HG03342 (cell line): ENCODE data around the gene ZNF57.
"Not testable (repeated sequence)": the region's sequence is repeated elsewhere in the genome, so short reads cannot be mapped to it uniquely, and the experiment has no call there.

ENCODE experiments used
- ATAC-seq: cut with Tn5 transposase; IDR thresholded peaks from one replicate; pipeline ENCODE4 v1.9.1; 2021; ENCODE audit warnings: mild to moderate bottlenecking, moderate library complexity; ENCODE audit not compliant: unreplicated experiment

ZNF57 gene

GRCh38 chr19:2900296-2901252 lies at the start of gene ZNF57:
Gene ZNF57 (plus strand): TSS chr19:2900928. CDS start chr19:2901046, 118 bp downstream.
- ATAC-seq = peak; percentile 93

- ATAC-seq = no peak
Measured at GRCh38 chr19:2852598-2852997, 48.1 kb upstream of the ZNF57 start.

DNA sequence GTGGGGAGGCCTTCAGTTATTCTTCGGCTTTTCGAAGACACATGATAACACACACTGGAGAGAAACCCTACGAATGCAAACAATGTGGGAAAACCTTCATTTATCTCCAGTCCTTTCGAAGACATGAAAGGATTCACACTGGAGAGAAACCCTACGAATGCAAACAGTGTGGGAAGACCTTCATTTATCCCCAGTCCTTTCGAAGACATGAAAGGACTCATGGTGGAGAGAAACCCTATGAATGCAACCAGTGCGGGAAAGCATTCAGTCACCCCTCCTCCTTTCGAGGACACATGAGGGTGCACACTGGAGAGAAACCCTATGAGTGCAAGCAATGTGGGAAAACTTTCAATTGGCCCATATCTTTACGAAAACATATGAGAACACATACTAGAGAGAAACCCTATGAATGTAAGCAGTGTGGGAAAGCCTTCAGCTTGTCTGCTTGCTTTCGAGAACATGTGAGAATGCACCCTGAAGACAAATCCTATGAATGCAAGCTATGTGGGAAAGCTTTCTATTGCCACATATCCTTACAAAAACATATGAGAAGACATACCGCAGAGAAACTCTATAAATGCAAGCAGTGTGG lies 47.6 kb upstream of the ZNF57 start:
- no peak for ATAC-seq

DNA sequence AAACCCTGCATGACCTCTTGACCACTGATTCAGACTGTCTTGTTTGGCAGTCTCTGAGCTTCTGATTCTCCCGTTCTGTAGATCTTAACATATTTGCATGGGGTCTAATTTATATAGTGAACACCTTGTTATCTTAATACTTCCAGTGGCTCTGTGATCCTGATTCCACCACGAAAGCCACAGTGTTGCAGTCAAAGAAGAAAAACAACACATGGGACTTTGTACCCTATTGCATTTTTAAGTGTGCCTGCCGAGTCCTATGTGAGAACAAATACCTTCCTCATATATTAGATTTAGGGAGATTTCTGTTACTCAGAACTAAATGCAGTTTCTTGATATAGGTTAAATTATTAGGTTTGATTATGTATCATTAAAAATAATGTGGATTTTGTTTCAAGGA lies 45.9 kb upstream of the ZNF57 start:
- no peak for ATAC-seq

DNA sequence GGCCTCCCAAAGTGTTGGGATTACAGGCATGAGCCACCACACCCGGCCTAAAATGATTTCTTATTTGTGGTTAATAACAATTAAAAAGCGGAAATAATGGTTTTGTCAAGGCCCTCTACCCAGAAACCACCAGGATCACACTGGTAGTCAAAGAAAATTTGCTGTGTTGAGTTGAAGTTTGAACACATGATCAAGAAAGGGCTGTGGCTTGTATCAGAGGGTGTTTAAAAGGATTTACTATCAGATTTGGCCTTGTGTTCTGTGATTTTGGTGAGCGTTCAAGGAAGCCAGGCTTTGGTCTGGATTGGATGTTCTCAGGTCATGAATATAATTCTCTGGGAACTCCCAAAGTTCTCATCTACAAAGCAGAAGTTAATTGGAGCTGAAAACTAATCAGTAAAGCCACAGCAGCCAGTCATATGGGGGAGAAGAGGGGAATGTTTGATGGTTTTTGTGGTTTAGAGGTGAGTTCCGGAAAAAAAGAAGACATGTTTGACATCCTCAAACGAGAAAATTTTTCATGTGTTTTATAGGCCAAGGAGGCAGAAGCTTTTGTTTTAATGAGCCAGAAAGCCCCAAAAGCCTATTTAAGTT lies 44.2 kb upstream of the ZNF57 start:
- no peak for ATAC-seq

DNA sequence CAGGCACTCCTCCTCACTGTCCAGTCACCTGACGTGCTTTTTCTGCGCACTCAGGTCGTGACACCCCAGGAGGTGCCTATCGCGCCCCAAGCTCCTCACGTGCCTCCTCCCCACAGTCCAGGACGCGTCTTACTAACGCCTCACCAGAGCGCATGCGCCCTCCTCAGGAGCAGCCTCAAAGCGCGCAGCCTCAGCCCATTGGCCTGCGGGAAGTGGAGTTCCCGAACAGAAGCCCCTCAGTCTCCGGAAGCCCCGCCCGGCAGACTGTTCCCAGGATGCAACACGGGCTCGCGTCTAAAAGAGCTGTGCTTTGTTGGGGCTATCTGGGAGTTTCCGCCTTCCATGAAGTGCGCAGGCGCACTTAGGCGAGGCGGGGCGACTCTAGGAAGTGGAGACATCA lies 41.9 kb upstream of the ZNF57 start:
- no peak for ATAC-seq

DNA sequence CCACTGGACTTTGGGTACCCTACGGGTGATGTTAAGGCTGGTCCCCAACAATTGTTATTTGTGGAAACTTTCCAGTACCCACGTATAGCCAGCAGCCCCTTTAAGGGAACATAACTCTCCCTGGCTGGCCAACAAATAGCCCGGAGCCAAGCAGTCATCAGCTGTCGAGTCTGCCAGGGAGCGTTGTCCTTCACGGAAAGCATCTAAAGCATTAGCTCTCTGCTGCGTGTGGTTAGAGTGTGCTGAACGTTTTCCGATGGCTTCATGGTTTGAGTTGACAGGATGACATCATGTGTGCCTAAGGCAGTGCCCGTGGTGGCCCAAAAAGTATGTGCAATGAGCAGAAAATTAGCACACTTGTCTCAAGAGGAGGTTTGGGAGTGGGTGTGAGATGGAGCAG lies 36.9 kb upstream of the ZNF57 start:
- ATAC-seq = no peak

- no peak for ATAC-seq
Measured at GRCh38 chr19:2865334-2866100, 35.2 kb upstream of the ZNF57 start.

GRCh38 chr19:2866495-2867024 lies 34.2 kb upstream of the ZNF57 start:
- no peak for ATAC-seq

- ATAC-seq = no peak
Measured at GRCh38 chr19:2867025-2867991, 33.4 kb upstream of the ZNF57 start, which contains the start of gene ZNF556. Gene ZNF556 (plus strand): TSS chr19:2867335. CDS start chr19:2867422, 87 bp downstream.

DNA sequence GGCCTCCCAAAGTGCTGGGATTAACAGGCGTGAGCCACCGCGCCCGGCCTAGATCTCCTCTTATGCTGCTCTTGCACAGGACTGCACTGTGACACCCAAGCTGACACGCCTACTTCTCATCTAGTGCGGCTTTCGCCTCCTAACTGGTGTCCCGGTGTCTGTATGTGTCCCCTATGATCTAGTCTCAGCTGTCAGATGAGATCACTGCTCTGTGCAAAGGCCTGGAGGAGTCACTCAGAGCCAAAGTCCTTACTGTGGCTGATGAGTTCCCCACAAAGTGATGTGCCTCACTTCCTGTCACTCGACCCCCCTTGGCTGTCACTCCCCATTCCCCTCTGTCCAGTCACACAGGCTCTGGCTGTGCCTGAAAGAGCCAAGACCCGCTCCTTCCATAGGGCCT lies 31.1 kb upstream of the ZNF57 start:
- no peak for ATAC-seq

DNA sequence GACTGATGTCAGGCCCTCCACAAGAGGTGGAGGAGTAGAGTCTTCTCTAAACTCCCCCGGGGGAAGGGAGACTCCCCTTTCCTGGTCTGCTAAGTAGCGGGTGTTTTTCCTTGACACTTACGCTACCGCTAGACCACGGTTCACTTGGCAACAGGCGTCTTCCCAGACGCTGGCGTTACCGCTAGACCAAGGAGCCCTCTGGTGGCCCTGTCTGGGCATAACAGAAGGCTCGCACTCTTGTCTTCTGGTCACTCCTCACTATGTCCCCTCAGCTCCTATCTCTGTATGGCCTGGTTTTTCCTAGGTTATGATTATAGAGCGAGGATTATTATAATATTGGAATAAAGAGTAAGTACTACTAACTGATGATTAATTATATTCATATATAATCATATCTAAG lies 28.6 kb upstream of the ZNF57 start:
- not testable (repeated sequence) for ATAC-seq

GRCh38 chr19:2877398-2878331 lies 23.1 kb upstream of the ZNF57 start:
- ATAC-seq = no peak

DNA sequence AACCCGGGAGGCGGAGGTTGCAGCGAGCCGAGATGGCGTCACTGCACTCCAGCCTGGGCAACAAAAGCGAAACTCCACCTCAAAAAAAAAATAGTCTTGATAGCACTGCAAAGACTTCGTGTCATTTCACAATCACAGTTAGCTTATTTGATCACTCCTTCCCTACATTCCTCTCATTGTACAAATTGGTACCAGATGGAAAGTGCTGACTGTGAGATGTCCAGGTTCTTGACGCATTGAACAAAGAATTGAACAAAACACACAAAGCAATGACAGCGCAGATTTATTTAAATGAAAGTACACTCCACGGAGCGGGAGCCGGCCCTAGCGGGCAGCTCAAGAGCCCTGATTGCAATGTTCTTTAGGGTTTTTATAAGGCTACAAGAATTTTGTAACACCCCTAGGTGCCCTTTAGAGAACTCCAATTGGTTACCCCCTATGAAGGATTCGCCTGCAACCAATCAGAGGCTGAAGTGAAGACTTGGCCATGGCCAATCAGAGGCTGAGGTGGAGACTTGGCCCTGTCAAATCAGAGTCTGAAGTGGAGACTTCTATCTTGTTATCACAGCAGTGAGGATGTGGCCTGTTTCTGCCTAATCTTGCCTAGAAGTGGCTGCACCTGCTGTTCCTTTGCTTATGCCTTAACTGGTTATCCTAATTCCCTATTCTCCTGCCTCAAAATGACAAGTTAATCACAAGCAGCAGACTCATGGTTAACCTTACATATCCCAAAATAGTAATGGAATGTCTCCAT lies 16.9 kb upstream of the ZNF57 start:
- ATAC-seq = no peak

DNA sequence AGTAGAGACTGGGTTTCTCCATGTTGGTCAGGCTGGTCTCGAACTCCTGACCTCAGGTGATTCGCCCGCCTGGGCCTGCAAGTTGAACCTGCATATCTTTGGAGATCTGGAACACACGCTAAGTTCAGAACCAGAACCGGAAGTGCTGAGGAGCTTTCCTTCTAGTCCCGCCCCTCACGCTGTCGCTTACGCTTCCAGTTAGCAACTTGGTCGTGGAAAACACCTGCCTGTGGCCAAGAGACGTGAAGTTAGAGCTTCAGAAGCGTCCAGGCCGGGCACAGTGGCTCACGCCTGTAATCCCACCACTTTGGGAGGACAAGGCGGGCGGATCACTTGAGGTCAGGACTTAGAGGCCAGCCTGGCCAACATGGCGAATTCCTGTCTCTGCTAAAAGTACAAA lies 15.0 kb upstream of the ZNF57 start:
- ATAC-seq = no peak

GRCh38 chr19:2887391-2887914 lies 13.3 kb upstream of the ZNF57 start:
- no peak for ATAC-seq

GRCh38 chr19:2888731-2889224 lies 11.9 kb upstream of the ZNF57 start:
- no peak for ATAC-seq
